Sigmoid colon (tissue), 4 donors: Measurements from ENCODE around the gene RAB31.
A peak's percentile ranks its signal among the peaks of the same experiment; 100 is the strongest.

ENCODE experiments used
- EP300 ChIP-seq, 4 donors: sonication (generic); formaldehyde crosslinking; IDR thresholded peaks; one replicate each; pipeline ENCODE4 v1.6.1; 2017; ENCODE audit warnings: antibody characterized with exemption in 4 of 4
- POLR2A ChIP-seq, 2 donors: fragments of 450-650 bp; IDR thresholded peaks; one replicate each; pipeline ENCODE4 v1.6.1; 2016; ENCODE audit warnings: antibody characterized with exemption in 2 of 2, mild to moderate bottlenecking in 2 of 2, moderate library complexity in 2 of 2
- POLR2AphosphoS5 ChIP-seq, 4 donors: sonication (generic); formaldehyde crosslinking; IDR thresholded peaks; one replicate each; pipeline ENCODE4 v1.6.1; 2017; ENCODE audit warnings: antibody characterized with exemption in 4 of 4
- TF ChIP-seq, protein P1 (sequence below), 4 experiments: fragments of 450-650 bp in 3 of 4; fragments of 200-600 bp in 1 of 4; IDR thresholded peaks; one replicate each; pipeline ENCODE4 v1.5.1; 2016 to 2019; ENCODE audit warnings: antibody characterized with exemption in 4 of 4, mild to moderate bottlenecking in 3 of 4, moderate library complexity in 2 of 4

DNA sequence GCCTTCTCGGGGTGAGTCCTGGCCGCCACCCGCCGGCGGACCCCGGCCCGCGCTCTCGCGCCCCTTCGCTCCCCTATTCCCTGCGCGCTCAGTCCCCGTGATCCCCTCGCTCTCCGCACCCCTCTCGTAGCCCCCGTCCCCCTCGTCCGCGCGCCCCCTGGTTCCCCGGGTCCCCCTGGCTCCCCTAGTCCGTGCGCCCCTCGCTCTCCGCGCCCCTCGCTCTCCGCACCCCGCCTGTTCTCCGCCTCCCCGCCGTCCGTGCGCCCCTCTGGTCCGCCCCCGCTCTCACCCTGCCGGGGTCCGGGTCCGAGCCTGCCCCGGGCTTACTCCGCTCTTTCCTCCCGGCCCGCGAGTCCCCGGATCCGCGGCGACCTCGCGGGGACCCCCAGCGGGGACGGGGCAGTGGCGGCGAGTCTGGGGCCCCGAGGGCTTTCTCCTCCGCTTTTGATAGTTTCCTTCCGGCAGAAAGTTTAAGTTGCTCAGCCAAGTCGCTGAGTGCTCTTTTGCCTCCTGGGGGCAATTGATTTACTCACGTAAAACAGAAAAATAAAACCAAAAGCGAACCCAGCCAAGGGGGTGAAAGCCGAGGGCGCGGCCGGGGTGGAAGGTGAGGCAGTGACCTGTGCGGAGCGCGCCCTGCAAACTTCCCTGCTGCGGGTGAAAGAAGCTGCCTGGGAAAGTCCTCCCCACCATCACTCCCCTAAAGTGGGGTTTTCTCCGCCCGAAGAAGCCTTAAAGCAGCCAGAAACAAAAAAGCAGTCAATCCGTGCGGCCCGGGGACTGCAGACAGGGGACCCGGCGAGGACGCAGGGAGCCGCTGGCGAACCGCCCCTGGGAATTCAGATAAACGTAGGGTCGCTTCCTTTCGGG, 568 bp downstream of the RAB31 start:
- peak in 1 of 2 donors; percentile 19 for TF ChIP-seq POLR2A (IDR thresholded peaks at IDR 0.05)
- TF ChIP-seq, protein P1, sequence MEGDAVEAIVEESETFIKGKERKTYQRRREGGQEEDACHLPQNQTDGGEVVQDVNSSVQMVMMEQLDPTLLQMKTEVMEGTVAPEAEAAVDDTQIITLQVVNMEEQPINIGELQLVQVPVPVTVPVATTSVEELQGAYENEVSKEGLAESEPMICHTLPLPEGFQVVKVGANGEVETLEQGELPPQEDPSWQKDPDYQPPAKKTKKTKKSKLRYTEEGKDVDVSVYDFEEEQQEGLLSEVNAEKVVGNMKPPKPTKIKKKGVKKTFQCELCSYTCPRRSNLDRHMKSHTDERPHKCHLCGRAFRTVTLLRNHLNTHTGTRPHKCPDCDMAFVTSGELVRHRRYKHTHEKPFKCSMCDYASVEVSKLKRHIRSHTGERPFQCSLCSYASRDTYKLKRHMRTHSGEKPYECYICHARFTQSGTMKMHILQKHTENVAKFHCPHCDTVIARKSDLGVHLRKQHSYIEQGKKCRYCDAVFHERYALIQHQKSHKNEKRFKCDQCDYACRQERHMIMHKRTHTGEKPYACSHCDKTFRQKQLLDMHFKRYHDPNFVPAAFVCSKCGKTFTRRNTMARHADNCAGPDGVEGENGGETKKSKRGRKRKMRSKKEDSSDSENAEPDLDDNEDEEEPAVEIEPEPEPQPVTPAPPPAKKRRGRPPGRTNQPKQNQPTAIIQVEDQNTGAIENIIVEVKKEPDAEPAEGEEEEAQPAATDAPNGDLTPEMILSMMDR (IDR thresholded peaks at IDR 0.05): no peak
- no peak for TF ChIP-seq POLR2AphosphoS5 (IDR thresholded peaks at IDR 0.05)
- TF ChIP-seq EP300 (IDR thresholded peaks at IDR 0.05): no peak
